GM19043 (cell line): ENCODE data around the gene GABRB1.
"Not testable (repeated sequence)": the region's sequence is repeated elsewhere in the genome, so short reads cannot be mapped to it uniquely, and the experiment has no call there.

Experiments used
- ATAC-seq: cut with Tn5 transposase; IDR thresholded peaks from one replicate; pipeline ENCODE4 v1.9.1; 2021; ENCODE audit warnings: low read depth; ENCODE audit not compliant: unreplicated experiment

GABRB1 gene

GRCh38 chr4:47274901-47275300, 243.5 kb downstream of the GABRB1 start:
- ATAC-seq, result no peak

- no peak for ATAC-seq
These were observed 244.2 kb downstream of the GABRB1 start for GRCh38 chr4:47275595-47275994.

- no peak for ATAC-seq
These were observed 247.3 kb downstream of the GABRB1 start for GRCh38 chr4:47278631-47279030.

DNA sequence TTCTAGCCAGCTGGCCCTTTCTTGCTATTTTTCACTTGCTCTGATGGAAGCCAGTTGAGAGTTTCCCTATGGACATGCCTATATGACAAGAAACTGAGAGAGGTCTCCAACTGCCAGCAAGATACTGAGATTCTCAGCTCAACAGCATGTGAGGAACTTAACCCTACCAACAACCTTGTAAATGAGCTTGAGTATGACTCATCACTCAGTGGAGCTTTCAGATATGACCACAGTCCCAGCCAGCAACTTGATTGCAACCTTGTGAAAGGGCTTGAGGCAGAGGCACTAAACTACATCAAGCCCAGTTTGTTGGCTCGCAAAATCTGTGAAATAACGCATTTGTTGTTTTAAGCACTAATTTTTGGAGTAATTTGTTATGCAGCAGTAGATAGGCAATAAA, 256.4 kb downstream of the GABRB1 start:
- ATAC-seq, result no peak

- no peak for ATAC-seq
These were observed 258.4 kb downstream of the GABRB1 start for GRCh38 chr4:47289805-47290204.

- ATAC-seq, result not testable (repeated sequence)
These were observed 259.5 kb downstream of the GABRB1 start for GRCh38 chr4:47290873-47291272.

DNA sequence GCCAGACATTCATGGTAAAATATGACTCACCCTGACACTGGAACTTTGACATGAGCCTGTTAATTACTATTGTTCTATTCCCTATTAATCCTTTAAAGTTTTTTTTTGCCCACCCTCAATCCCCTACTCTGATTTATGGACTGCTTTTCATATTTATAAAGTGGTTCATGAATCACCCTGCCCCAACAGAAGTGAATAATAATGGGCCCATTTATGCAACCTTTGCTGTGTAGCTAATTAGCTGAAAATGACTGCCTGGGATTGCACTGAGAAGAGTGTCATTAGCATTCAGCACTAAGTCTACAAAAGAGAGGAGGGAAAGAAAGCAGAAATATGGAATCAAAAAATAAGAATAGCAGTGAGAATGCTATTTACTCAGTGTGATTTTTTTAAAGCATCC, 277.8 kb downstream of the GABRB1 start:
- no peak for ATAC-seq

DNA sequence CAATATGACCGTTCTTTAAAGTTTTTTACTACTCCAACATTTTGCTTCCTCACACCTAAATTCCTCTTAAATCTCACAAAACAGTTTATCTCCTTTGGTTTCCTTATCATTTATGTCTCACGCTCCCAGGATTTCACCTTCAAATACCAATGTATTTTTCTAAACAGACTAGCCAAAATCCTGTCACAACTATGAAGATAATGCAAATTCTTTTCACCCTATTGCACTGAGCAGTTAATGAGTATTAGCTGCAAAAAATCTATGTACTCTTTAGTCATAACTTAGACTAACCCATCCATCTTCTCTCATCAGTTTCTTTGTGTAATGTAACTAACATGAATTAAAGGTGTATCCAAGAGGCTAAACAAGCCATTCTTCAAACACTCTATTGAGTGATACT, 280.8 kb downstream of the GABRB1 start:
- no peak for ATAC-seq

DNA sequence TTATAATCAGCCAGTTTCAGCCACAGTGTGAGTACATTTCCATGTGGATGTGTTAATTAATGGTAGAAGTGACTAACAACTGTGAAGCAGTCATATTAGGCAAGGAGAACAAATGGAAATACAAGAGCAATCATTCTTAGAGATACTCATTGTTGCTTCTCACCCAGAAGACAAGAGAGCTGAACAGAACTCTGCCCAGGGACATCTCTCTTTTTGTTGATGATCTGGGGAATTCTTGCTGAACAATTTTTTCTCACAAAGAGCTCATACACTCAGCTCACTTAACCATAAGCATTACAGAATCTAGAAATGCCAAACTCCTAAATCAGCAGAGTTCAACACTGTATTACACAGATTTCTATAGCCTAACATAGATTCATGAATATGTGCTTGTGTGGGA, 282.0 kb downstream of the GABRB1 start:
- ATAC-seq, result no peak

DNA sequence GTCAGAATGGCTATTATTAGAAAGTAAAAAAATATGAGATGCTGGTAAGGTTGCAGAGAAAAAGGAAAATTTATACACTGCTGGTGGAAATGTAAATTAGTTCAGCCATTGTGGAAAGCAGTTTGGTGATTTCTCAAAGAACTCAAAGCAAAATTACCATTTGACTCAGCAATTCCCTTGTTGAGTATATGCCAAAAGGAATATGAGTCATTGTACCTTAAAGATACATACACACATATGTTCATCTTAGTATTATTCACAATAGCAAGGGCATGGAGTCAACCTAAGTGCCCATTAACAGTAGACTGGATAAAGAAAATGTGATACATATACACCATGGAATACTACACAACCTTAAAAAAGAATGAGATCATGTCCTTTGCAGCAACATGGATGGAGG, 284.0 kb downstream of the GABRB1 start:
- no peak for ATAC-seq

- no peak for ATAC-seq
These were observed 294.7 kb downstream of the GABRB1 start for GRCh38 chr4:47326025-47326424.

DNA sequence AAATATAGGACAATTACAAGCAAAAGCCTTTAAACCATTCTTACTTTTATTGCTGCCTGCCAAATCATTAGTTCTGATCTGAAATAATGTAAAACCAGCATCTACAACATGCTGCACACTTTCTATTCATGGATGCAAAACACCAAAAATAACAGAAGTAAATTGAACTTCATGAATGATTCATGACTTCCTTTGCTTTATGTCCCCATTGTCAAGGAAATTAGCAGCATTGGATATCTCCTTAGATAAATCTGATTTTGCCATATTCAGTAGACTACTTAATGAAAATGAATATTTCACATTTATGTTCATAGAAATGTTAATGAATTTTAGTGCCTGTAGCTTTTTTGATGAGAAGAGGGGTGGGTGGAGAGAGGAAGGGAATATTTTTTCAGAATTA, 299.5 kb downstream of the GABRB1 start:
- no peak for ATAC-seq

GRCh38 chr4:47334652-47335051, 303.3 kb downstream of the GABRB1 start:
- no peak for ATAC-seq

DNA sequence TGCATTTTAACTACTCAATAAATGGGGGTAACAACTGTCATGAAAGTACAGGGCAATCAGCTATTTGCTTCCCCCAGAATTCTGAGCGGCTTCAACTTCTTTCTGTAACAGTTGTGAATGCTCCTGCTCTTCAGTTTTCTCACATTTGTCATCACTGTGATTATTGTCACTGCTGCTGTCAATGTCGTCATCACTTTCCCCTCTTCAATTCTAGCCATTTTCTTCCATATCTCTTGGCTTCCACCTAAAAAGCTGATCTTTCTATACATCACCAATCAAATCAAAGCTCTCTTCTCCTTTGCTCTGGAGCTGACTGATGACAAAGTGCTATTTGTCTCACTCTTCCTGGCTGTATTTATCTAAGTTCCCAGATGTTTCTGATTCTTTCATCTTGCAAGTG, 306.5 kb downstream of the GABRB1 start:
- no peak for ATAC-seq

DNA sequence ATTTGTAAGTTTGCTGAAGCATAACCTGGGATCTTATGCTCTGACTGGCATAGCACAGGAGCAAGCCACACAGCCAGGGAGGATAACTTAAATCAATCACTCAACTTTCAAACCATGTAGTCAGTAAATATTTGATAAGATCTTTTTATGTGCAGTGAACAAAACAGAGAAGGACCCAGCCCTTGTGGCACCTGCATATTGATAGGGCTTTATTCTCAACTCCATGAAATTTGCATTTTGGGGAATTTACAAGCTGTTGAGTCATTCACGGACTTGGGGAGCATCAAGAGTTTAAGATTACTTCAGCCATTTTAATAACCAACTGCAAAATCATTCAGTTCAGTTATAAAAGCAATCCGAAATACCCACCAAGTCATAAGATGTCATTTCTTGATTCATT, 309.5 kb downstream of the GABRB1 start:
- no peak for ATAC-seq

GRCh38 chr4:47342796-47343195, 311.4 kb downstream of the GABRB1 start:
- no peak for ATAC-seq

DNA sequence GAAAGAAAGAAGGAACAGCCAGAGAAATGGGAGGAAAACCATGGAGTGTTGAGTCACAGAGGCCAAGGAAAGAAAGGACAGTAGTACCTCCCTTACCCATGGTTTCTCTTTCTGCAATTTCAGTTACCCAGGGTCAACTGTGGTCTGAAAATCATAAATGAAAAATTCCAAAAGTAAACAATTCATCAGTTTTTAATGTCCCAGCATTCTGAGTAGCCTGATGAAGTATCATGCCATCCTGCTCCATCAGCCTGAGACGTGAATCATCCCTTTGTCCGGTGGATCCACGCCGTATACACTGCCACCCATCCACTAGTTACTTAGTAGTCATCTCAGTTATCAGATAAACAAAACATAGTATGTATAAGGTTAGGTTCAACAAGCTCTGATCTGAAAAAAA, 318.0 kb downstream of the GABRB1 start:
- no peak for ATAC-seq

- no peak for ATAC-seq
These were observed 324.2 kb downstream of the GABRB1 start for GRCh38 chr4:47355568-47355967.

GRCh38 chr4:47359891-47360290, 328.5 kb downstream of the GABRB1 start:
- ATAC-seq, result no peak

DNA sequence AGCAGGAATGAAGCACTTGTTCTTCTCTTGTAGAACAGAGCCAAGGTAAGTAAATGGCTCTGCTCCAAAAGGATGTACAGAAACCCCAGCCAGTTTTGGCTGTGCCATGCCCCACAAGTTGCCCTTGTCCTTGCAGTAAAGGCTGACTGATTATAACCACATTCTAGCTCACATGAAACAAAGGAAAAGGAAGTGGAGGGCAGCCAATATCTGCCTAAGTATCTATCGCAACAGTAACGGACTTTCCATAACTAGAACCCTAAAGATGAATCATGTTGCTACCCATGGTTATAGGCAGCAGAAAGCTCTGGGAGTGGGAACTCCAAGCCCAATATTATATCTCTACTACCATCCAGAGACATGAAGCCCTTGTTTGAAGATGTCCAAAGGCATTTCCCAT, 336.4 kb downstream of the GABRB1 start:
- ATAC-seq, result no peak

DNA sequence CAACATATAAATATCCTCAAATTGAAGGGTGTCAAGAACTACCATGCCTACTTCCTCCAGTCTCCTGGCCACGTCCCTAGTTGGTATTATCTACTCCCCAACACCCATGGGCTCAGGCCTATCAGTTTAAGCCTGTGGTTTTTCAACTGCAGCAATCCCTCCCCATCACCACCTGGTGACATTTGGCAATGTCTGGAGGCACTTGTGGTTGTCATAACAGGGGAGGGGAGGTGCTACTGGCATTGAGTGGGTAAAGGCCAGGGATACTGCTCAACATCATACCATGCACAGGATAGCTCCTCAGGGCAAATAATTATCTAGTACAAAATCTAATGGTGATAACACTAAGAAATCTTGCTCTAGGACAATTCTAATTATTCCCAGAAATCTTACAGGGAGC, 336.8 kb downstream of the GABRB1 start:
- no peak for ATAC-seq

DNA sequence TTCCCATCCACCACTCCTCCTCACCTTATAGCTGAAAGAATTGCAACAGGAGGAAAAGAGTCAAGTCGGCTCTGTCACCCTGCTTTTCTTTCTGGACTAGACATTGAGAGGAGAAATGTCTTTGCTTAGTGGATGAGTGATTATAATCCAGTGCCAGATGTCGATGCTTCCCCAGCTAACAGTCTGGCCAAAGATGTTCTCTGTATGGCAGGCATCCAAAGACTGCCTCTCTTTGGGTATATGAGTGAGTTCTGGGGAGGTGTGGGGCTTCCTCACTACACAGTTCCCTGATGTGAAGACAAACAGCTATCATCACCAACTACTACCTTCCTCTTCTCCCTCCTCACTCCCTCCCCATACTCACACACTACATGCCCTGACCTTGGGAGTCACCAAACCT, 341.2 kb downstream of the GABRB1 start:
- ATAC-seq, result no peak

GRCh38 chr4:47373174-47373573, 341.8 kb downstream of the GABRB1 start:
- ATAC-seq, result no peak

DNA sequence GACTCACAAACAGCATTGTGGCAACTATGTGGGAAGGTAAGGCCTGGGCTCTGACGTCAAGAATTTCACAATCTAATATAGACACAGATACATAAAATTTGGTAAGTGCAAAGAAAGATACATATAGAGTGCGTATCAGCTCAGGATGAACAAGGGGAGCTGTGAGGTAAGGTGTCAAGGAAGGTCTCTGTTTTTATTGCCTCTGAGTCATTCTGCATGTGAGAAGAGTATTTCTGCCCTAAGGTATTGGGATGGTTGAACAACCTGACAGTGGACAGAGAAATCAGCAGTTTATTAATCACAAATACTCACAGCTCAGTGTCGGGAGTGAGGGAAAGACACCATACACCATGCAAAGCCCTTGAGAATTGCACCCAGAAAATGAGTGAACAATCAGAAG, 342.3 kb downstream of the GABRB1 start:
- no peak for ATAC-seq
